ENCODE measurements around the gene BANF1. TPM values are rescaled to one million over a fixed set of nuclear protein-coding genes. Genes with fewer than 3 reads are reported as not detected.

Gene BANF1
- total and polyA plus RNA-seq, 9 of the 15 experiments (the other 6 are each of a cell fraction or from before 2014, with no cell fraction given): 108 to 651 (median 263) TPM

- TF ChIP-seq STAG1 (CRISPR knock-in tag; IDR thresholded peaks at IDR 0.05; ENCODE audit: borderline replicate concordance) (0 out of 2 replicates have a peak, but pooled peaks have one; percentile 12), E2F6 (IDR thresholded peaks at IDR 0.05; ENCODE audit: borderline replicate concordance in 1 of 2, extremely low read depth in 1 of 2, insufficient read depth in 1 of 2, insufficient read length in 1 of 2, low read depth in 1 of 2, low read length in 1 of 2, poor library complexity in 1 of 2, severe bottlenecking in 1 of 2) (no peak), ZNF589 (CRISPR knock-in tag; IDR thresholded peaks at IDR 0.05; ENCODE audit: low read depth) (no peak), CBFA2T3 (IDR thresholded peaks at IDR 0.05) (no peak), NR2C2 (CRISPR knock-in tag; IDR thresholded peaks at IDR 0.05) (0 out of 2 replicates have a peak, but pooled peaks have one; percentile 66), NR2C2 (tag; IDR thresholded peaks at IDR 0.05) (peak; percentile 94), ZNF121 (CRISPR knock-in tag; conservative IDR thresholded peaks at IDR 0.05) (no peak), ZNF551 (CRISPR knock-in tag; IDR thresholded peaks at IDR 0.05) (no peak), AFF1 (IDR thresholded peaks at IDR 0.05; ENCODE audit: low read depth in 1 of 2, partially characterized antibody in 2 of 2) (peak; percentile 67 to 81), TFAP4 (CRISPR knock-in tag; IDR thresholded peaks at IDR 0.05; ENCODE audit: borderline replicate concordance) (peak; percentile 90), ZNF133 (CRISPR knock-in tag; IDR thresholded peaks at IDR 0.05) (no peak), CREB1 (IDR thresholded peaks at IDR 0.05) (peak; percentile 94), CREB1 (CRISPR knock-in tag; IDR thresholded peaks at IDR 0.05) (peak; percentile 96), IRF9 (tag; IDR thresholded peaks at IDR 0.05) (no peak), PHF21A (IDR thresholded peaks at IDR 0.05; ENCODE audit: borderline replicate concordance, low read depth) (no peak), MIER1 (IDR thresholded peaks at IDR 0.05; ENCODE audit: low read depth) (no peak), JUND (IDR thresholded peaks at IDR 0.05; ENCODE audit: borderline replicate concordance, low read depth, low read length) (peak; percentile 66; the same call in 1 of the 2 replicates), JUND (tag; IDR thresholded peaks at IDR 0.05; ENCODE audit: borderline replicate concordance, low read depth, low read length) (no peak; the same call in 2 of the 3 replicates), TFAM (CRISPR knock-in tag; conservative IDR thresholded peaks at IDR 0.05) (no peak)
Observed at GRCh38 chr11:66051766-66052663, 49.7 kb downstream of the BANF1 start, which contains the start of gene SF3B2 (continued).
